ENCODE results near the gene ZCCHC7. TPM values are rescaled to one million over a fixed set of nuclear protein-coding genes. Genes with fewer than 3 reads are reported as not detected.

ZCCHC7 gene
- total and polyA plus RNA-seq, 4 donors, result 7.7 to 28.0 (median 12.6) TPM

- Histone ChIP-seq H3K4me1 (ENCODE audit: control insufficient read depth in 5 of 5, insufficient read depth in 5 of 5, low read length in 5 of 5) (peaks cover 0 to 3% (median 0%) of the 10 kb centered on the region in 5 donors), H3K36me3 (ENCODE audit: control insufficient read depth in 4 of 4, insufficient read depth in 4 of 4, low read length in 4 of 4) (no peaks in the 10 kb centered on the region), H3K9ac (ENCODE audit: insufficient read depth in 1 of 2, low read length in 2 of 2) (no peak overlapping the region), H3K27me3 (ENCODE audit: control insufficient read depth in 3 of 3, insufficient read depth in 3 of 3, low read length in 2 of 3) (no peaks in the 10 kb centered on the region), H3K9me3 (ENCODE audit: control insufficient read depth in 4 of 4, insufficient read depth in 3 of 4, low read length in 3 of 4) (no peaks in the 10 kb centered on the region), H3K4me3 (no peak overlapping the region), H3K27ac (ENCODE audit: low read depth in 1 of 2, low read length in 1 of 2) (no peak overlapping the region)
- ATAC-seq (ENCODE audit: insufficient read depth, low FRiP score) (no peak), DNase-seq (no peak)
- 93 to 96% methylated on average over 4 of the region's 4 CpGs for WGBS, 2 donors
- TF ChIP-seq CTCF (IDR thresholded peaks at IDR 0.05; ENCODE audit: control extremely low read depth, extremely low read depth), result no peak
Observed at GRCh38 chr9:37220971-37221370, 100.6 kb downstream of the ZCCHC7 start.

- no peaks in the 10 kb centered on the region for H3K36me3 ChIP-seq (ENCODE audit: control insufficient read depth in 4 of 4, insufficient read depth in 4 of 4, low read length in 4 of 4)
- H3K27me3 ChIP-seq (ENCODE audit: control insufficient read depth in 3 of 3, insufficient read depth in 3 of 3, low read length in 2 of 3), result no peaks in the 10 kb centered on the region
- no peak overlapping the region for H3K9ac ChIP-seq (ENCODE audit: insufficient read depth in 1 of 2, low read length in 2 of 2)
- no peak for ATAC-seq (ENCODE audit: insufficient read depth, low FRiP score)
- DNase-seq, result no peak
- no peak overlapping the region for H3K27ac ChIP-seq (ENCODE audit: low read depth in 1 of 2, low read length in 1 of 2)
- TF ChIP-seq CTCF (IDR thresholded peaks at IDR 0.05; ENCODE audit: control extremely low read depth, extremely low read depth), result no peak
- no peaks in the 10 kb centered on the region for H3K9me3 ChIP-seq (ENCODE audit: control insufficient read depth in 4 of 4, insufficient read depth in 3 of 4, low read length in 3 of 4)
- 93 to 94% methylated on average over 1 of the region's 1 CpG for WGBS, 2 donors
- H3K4me3 ChIP-seq, result no peak overlapping the region
- peaks cover 0 to 3% (median 0%) of the 10 kb centered on the region in 5 donors for H3K4me1 ChIP-seq (ENCODE audit: control insufficient read depth in 5 of 5, insufficient read depth in 5 of 5, low read length in 5 of 5)
Observed at GRCh38 chr9:37221489-37222106, 101.2 kb downstream of the ZCCHC7 start.

GRCh38 chr9:37229455-37229854, 109.1 kb downstream of the ZCCHC7 start:
- H3K4me1 ChIP-seq (ENCODE audit: control insufficient read depth in 5 of 5, insufficient read depth in 5 of 5, low read length in 5 of 5), result no peaks in the 10 kb centered on the region
- H3K4me3 ChIP-seq, result no peak overlapping the region
- no peak for DNase-seq
- ATAC-seq (ENCODE audit: insufficient read depth, low FRiP score), result no peak
- H3K9me3 ChIP-seq (ENCODE audit: control insufficient read depth in 4 of 4, insufficient read depth in 3 of 4, low read length in 3 of 4), result no peaks in the 10 kb centered on the region
- 97% methylated on average over 1 of the region's 1 CpG for WGBS, 2 donors
- no peak overlapping the region for H3K9ac ChIP-seq (ENCODE audit: insufficient read depth in 1 of 2, low read length in 2 of 2)
- no peaks in the 10 kb centered on the region for H3K36me3 ChIP-seq (ENCODE audit: control insufficient read depth in 4 of 4, insufficient read depth in 4 of 4, low read length in 4 of 4)
- no peak overlapping the region for H3K27ac ChIP-seq (ENCODE audit: low read depth in 1 of 2, low read length in 1 of 2)
- TF ChIP-seq CTCF (IDR thresholded peaks at IDR 0.05; ENCODE audit: control extremely low read depth, extremely low read depth), result no peak
- no peaks in the 10 kb centered on the region for H3K27me3 ChIP-seq (ENCODE audit: control insufficient read depth in 3 of 3, insufficient read depth in 3 of 3, low read length in 2 of 3)

All from lung (tissue), 12 donors.